HEK293 (cell line): ENCODE data around the gene APPL2.
A peak's percentile ranks its signal among the peaks of the same experiment; 100 is the strongest.

Source experiments
- CTCF ChIA-PET: fragments of 350-600 bp; formaldehyde crosslinking; extraction: SDS; loops from one replicate; lab custom pipeline; 2021; ENCODE audit warnings: antibody characterized with exemption; lab: Yijun Ruan, JAX
- POLR2A ChIA-PET: fragments of 300-600 bp; formaldehyde crosslinking; extraction: SDS; loops from one replicate; lab custom pipeline; 2020; ENCODE audit warnings: antibody characterized with exemption, inconsistent platforms; lab: Yijun Ruan, JAX
- H3K27ac ChIP-seq: fragments of 200-500 bp; sonication (Bioruptor generic); 2 replicates; pipeline ENCODE4 v1.5.1; 2014; ENCODE audit warnings: low read depth, low read length, control low read depth, inconsistent platforms; ENCODE audit errors: extremely low read depth
- H3K36me3 ChIP-seq, 2 experiments: fragments of 200-500 bp in 1 of 2; sonication (Bioruptor generic) in 1 of 2; 1 replicate in 1 of 2; 2 replicates in 1 of 2; pipeline ENCODE4 v1.5.1; 2014 to 2017; ENCODE audit warnings: inconsistent platforms in 2 of 2, low read length in 2 of 2; ENCODE audit not compliant: control insufficient read depth in 2 of 2, insufficient read depth in 1 of 2
- H3K4me1 ChIP-seq: fragments of 200-500 bp; sonication (Bioruptor generic); 2 replicates; pipeline ENCODE4 v1.5.1; 2014; ENCODE audit warnings: mild to moderate bottlenecking, low read length, inconsistent platforms; ENCODE audit not compliant: control insufficient read depth, insufficient read depth
- H3K4me3 ChIP-seq: 2 replicates; pipeline ENCODE4 v1.5.1; 2011; ENCODE audit warnings: low read depth, mild to moderate bottlenecking, control low read depth, low read length, moderate library complexity
- H3K9me3 ChIP-seq: fragments of 200-500 bp; sonication (Bioruptor generic); 2 replicates; pipeline ENCODE4 v1.5.1; 2014; ENCODE audit warnings: low read depth, low read length, inconsistent platforms; ENCODE audit not compliant: control insufficient read depth, insufficient read depth
- OSR2 ChIP-seq: fragments of 450-650 bp; formaldehyde crosslinking; IDR thresholded peaks from 2 replicates; pipeline ENCODE4 v1.5.1; 2016; ENCODE audit warnings: missing biosample characterization, missing genetic modification characterization
- SETDB1 ChIP-seq: IDR thresholded peaks from one replicate; pipeline ENCODE4 v1.6.1; 2017; ENCODE audit warnings: mild to moderate bottlenecking, low read length, moderate library complexity, mixed read lengths; ENCODE audit not compliant: insufficient read length
- ZBTB1 ChIP-seq: fragments of 450-650 bp; formaldehyde crosslinking; IDR thresholded peaks from 2 replicates; pipeline ENCODE4 v1.5.1; 2016; ENCODE audit warnings: missing biosample characterization, missing genetic modification characterization
- ZNF157 ChIP-seq: fragments of 450-650 bp; formaldehyde crosslinking; IDR thresholded peaks from 2 replicates; pipeline ENCODE4 v1.5.1; 2016; ENCODE audit warnings: missing biosample characterization, missing genetic modification characterization
- ZNF311 ChIP-seq: fragments of 450-650 bp; formaldehyde crosslinking; IDR thresholded peaks from 2 replicates; pipeline ENCODE4 v1.5.1; 2017; ENCODE audit warnings: missing biosample characterization, missing genetic modification characterization, borderline replicate concordance
- ZNF341 ChIP-seq: fragments of 450-650 bp; formaldehyde crosslinking; IDR thresholded peaks from 2 replicates; pipeline ENCODE4; 2016; ENCODE audit warnings: low read depth, missing biosample characterization, missing genetic modification characterization
- ZNF366 ChIP-seq: fragments of 450-650 bp; formaldehyde crosslinking; conservative IDR thresholded peaks from 2 replicates; pipeline ENCODE4 v1.5.1; 2016; ENCODE audit warnings: missing biosample characterization, missing genetic modification characterization
- ZNF391 ChIP-seq: fragments of 450-650 bp; formaldehyde crosslinking; IDR thresholded peaks from 2 replicates; pipeline ENCODE4 v1.5.1; 2016; ENCODE audit warnings: low read depth, missing biosample characterization, missing genetic modification characterization, borderline replicate concordance
- ZNF423 ChIP-seq: fragments of 450-650 bp; formaldehyde crosslinking; IDR thresholded peaks from 2 replicates; pipeline ENCODE4 v1.5.1; 2016; ENCODE audit warnings: missing biosample characterization, missing genetic modification characterization
- ZNF473 ChIP-seq: fragments of 450-650 bp; formaldehyde crosslinking; IDR thresholded peaks from 2 replicates; pipeline ENCODE4 v1.5.1; 2017; ENCODE audit warnings: missing biosample characterization, missing genetic modification characterization
- ZNF530 ChIP-seq: fragments of 450-650 bp; formaldehyde crosslinking; IDR thresholded peaks from 2 replicates; pipeline ENCODE4 v1.5.1; 2016; ENCODE audit warnings: low read depth, missing biosample characterization, missing genetic modification characterization
- ZNF544 ChIP-seq: fragments of 450-650 bp; formaldehyde crosslinking; IDR thresholded peaks from 2 replicates; pipeline ENCODE4 v1.5.0; 2017; ENCODE audit warnings: missing biosample characterization, missing genetic modification characterization
- ZNF555 ChIP-seq: fragments of 450-650 bp; formaldehyde crosslinking; conservative IDR thresholded peaks from 2 replicates; pipeline ENCODE4 v1.5.1; 2017; ENCODE audit warnings: missing biosample characterization, mild to moderate bottlenecking, missing genetic modification characterization, inconsistent platforms
- ZNF571 ChIP-seq: fragments of 450-650 bp; formaldehyde crosslinking; IDR thresholded peaks from 2 replicates; pipeline ENCODE4 v1.5.0; 2017; ENCODE audit warnings: missing biosample characterization, missing genetic modification characterization
- ZNF600 ChIP-seq: fragments of 450-650 bp; formaldehyde crosslinking; IDR thresholded peaks from 2 replicates; pipeline ENCODE4 v1.5.1; 2016; ENCODE audit warnings: missing biosample characterization, missing genetic modification characterization
- ZNF670 ChIP-seq: fragments of 450-650 bp; formaldehyde crosslinking; IDR thresholded peaks from 2 replicates; pipeline ENCODE4 v1.5.1; 2016; ENCODE audit warnings: missing biosample characterization, missing genetic modification characterization, low read depth
- ZNF768 ChIP-seq: fragments of 450-650 bp; formaldehyde crosslinking; IDR thresholded peaks from 2 replicates; pipeline ENCODE4 v1.5.1; 2018; ENCODE audit warnings: missing biosample characterization, mild to moderate bottlenecking, missing genetic modification characterization
- TF ChIP-seq, protein P1 (sequence below): fragments of 450-650 bp; formaldehyde crosslinking; IDR thresholded peaks from 2 replicates; pipeline ENCODE4 v1.5.1; 2016; ENCODE audit warnings: missing biosample characterization, missing genetic modification characterization
- TF ChIP-seq, protein P2 (sequence below): fragments of 450-650 bp; formaldehyde crosslinking; IDR thresholded peaks from 2 replicates; pipeline ENCODE4 v1.5.1; 2016; ENCODE audit warnings: missing biosample characterization, missing genetic modification characterization
- TF ChIP-seq, protein P3 (sequence below): fragments of 450-650 bp; formaldehyde crosslinking; IDR thresholded peaks from 2 replicates; pipeline ENCODE4 v1.5.1; 2017; ENCODE audit warnings: missing biosample characterization, missing genetic modification characterization
- TF ChIP-seq, protein P4 (sequence below): fragments of 450-650 bp; formaldehyde crosslinking; IDR thresholded peaks from 2 replicates; pipeline ENCODE4 v1.5.1; 2016; ENCODE audit warnings: missing biosample characterization, missing genetic modification characterization

The APPL2 gene

DNA sequence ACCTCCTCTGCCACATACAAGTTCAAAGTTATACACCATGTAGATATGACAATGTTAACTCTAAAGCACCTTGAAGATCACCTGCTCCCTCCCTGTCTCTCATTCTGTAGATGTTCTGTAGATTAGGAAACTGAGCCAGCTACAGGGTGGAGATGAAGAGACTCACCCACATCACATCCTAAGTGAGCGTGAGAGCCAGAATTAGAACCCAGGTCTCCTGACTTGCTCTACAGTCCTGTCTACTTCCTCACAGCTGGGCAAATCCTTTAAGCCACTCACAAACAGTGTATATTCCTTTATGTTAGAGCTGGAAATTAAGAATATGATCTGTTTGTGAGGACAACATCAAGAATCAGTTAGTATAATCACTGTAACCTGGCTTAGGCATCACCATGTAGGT is 1.8 kb downstream of the APPL2 start (continued):
- TF ChIP-seq ZNF311 (tag by site-specific recombination) (no peak), ZNF423 (tag by site-specific recombination) (no peak), ZNF530 (no peak), ZNF544 (no peak), ZNF473 (tag by site-specific recombination) (no peak), ZNF366 (no peak), SETDB1 (no peak)
- TF ChIP-seq, protein P1, sequence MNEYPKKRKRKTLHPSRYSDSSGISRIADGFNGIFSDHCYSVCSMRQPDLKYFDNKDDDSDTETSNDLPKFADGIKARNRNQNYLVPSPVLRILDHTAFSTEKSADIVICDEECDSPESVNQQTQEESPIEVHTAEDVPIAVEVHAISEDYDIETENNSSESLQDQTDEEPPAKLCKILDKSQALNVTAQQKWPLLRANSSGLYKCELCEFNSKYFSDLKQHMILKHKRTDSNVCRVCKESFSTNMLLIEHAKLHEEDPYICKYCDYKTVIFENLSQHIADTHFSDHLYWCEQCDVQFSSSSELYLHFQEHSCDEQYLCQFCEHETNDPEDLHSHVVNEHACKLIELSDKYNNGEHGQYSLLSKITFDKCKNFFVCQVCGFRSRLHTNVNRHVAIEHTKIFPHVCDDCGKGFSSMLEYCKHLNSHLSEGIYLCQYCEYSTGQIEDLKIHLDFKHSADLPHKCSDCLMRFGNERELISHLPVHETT (tag by site-specific recombination), result no peak
- TF ChIP-seq, protein P2, sequence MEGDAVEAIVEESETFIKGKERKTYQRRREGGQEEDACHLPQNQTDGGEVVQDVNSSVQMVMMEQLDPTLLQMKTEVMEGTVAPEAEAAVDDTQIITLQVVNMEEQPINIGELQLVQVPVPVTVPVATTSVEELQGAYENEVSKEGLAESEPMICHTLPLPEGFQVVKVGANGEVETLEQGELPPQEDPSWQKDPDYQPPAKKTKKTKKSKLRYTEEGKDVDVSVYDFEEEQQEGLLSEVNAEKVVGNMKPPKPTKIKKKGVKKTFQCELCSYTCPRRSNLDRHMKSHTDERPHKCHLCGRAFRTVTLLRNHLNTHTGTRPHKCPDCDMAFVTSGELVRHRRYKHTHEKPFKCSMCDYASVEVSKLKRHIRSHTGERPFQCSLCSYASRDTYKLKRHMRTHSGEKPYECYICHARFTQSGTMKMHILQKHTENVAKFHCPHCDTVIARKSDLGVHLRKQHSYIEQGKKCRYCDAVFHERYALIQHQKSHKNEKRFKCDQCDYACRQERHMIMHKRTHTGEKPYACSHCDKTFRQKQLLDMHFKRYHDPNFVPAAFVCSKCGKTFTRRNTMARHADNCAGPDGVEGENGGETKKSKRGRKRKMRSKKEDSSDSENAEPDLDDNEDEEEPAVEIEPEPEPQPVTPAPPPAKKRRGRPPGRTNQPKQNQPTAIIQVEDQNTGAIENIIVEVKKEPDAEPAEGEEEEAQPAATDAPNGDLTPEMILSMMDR (tag by site-specific recombination), result no peak

DNA sequence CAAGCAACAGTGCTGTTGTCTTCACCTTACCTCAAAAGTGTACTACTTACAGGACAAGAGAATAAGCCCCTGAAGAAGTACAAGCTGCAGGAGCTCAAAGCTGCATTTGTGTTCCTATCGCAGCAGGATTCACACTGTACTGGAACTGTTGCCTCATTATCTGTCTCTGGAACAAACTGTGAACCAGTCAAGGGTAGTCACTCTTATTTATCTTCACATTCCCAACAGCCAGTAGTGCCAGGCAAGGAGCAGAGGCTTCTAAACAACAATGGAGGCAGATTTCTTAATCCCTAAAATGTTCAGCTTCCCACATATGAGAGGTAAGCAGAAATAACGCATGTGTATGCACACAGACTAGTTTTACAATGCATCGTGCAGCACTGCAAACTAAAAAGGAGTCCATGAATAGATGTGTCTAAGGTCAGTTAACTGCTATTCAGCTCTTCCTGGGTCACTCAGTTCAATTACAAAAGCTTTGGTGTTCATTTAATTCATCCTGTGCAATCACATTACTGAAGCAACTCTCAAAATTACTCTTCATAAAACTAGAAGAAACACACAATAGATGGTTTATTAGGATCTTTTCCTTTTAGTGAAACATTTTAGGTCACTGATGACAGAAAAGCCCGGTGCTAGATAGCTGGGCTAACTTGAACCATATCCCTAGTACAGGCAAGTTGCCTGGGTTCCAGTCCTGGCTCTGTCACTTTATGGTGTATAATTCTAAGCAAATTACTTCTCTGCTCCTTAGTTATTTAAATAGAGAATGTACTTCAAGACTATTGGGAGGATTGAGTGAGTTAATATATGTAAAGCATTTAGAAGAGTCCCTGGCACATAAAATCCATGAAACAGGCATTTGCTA is 2.7 kb downstream of the APPL2 start:
- Histone ChIP-seq H3K27ac (no peak overlapping the region), H3K4me3 (no peak overlapping the region), H3K4me1 (0 out of 2 replicates have a peak, but pooled peaks cover 5% of the 10 kb centered on the region), H3K36me3 (peaks cover 6 to 24% of the 10 kb centered on the region in 2 experiments; a peak in 2 of 3 replicates), H3K9me3 (no peaks in the 10 kb centered on the region)
- ChIA-PET CTCF (interaction anchor here (0.7 kb wide), 1 partner anchor 997 kb away, joined by 3 read pairs; no protein-coding TSS in a partner anchor), POLR2A (interaction anchor here (0.6 kb wide), 1 partner anchor 99 kb away, joined by 3 read pairs; no protein-coding TSS in a partner anchor)
- TF ChIP-seq, protein P3, sequence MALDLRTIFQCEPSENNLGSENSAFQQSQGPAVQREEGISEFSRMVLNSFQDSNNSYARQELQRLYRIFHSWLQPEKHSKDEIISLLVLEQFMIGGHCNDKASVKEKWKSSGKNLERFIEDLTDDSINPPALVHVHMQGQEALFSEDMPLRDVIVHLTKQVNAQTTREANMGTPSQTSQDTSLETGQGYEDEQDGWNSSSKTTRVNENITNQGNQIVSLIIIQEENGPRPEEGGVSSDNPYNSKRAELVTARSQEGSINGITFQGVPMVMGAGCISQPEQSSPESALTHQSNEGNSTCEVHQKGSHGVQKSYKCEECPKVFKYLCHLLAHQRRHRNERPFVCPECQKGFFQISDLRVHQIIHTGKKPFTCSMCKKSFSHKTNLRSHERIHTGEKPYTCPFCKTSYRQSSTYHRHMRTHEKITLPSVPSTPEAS (tag by site-specific recombination), result no peak
- TF ChIP-seq ZBTB1 (no peak), ZNF530 (no peak), ZNF768 (tag by site-specific recombination) (no peak), ZNF341 (tag by site-specific recombination) (no peak), ZNF473 (tag by site-specific recombination) (no peak)
- TF ChIP-seq, protein P4, sequence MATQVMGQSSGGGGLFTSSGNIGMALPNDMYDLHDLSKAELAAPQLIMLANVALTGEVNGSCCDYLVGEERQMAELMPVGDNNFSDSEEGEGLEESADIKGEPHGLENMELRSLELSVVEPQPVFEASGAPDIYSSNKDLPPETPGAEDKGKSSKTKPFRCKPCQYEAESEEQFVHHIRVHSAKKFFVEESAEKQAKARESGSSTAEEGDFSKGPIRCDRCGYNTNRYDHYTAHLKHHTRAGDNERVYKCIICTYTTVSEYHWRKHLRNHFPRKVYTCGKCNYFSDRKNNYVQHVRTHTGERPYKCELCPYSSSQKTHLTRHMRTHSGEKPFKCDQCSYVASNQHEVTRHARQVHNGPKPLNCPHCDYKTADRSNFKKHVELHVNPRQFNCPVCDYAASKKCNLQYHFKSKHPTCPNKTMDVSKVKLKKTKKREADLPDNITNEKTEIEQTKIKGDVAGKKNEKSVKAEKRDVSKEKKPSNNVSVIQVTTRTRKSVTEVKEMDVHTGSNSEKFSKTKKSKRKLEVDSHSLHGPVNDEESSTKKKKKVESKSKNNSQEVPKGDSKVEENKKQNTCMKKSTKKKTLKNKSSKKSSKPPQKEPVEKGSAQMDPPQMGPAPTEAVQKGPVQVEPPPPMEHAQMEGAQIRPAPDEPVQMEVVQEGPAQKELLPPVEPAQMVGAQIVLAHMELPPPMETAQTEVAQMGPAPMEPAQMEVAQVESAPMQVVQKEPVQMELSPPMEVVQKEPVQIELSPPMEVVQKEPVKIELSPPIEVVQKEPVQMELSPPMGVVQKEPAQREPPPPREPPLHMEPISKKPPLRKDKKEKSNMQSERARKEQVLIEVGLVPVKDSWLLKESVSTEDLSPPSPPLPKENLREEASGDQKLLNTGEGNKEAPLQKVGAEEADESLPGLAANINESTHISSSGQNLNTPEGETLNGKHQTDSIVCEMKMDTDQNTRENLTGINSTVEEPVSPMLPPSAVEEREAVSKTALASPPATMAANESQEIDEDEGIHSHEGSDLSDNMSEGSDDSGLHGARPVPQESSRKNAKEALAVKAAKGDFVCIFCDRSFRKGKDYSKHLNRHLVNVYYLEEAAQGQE (tag by site-specific recombination), result no peak

DNA sequence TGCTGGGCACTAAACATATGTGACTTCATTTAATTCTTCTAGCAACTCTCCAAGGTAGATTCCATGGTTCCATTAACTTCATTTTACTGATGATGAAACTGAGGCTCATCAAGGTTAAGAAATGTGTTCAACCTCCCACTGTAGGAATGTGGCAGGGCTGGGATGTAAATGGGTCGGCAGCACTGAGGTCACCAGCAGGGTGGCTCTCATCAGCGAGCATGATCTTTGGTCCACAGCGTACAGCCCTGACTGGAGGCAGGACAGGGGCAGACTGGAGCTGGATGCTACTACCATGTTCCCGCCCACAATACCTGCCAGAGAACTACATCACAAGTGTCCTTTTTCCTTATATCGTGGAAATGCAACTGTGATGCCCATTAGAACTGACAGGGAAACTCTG is 4.6 kb downstream of the APPL2 start:
- POLR2A ChIA-PET, result no interaction called here
- Histone ChIP-seq H3K27ac (no peak overlapping the region), H3K36me3 (peaks cover 16 to 37% of the 10 kb centered on the region in 2 experiments), H3K4me1 (0 out of 2 replicates have a peak, but pooled peaks cover 5% of the 10 kb centered on the region)
- no peak for TF ChIP-seq ZNF555
- TF ChIP-seq ZNF600, result peak; percentile 27; the same call in 1 of the 2 replicates
- no peak for TF ChIP-seq ZNF391 (tag by site-specific recombination)
- TF ChIP-seq ZNF571 (tag by site-specific recombination), result no peak
- TF ChIP-seq OSR2 (tag by site-specific recombination), result no peak
- TF ChIP-seq ZNF670 (tag by site-specific recombination), result no peak
- no peak for TF ChIP-seq ZNF157 (tag by site-specific recombination)
- TF ChIP-seq ZNF341 (tag by site-specific recombination), result no peak
- TF ChIP-seq, all 188 proteins: peak for 1
- CTCF ChIA-PET, result interaction anchor here (0.6 kb wide), 1 partner anchor 131 kb away, joined by 3 read pairs; no protein-coding TSS in a partner anchor
- no peaks in the 10 kb centered on the region for H3K9me3 ChIP-seq
- no peak overlapping the region for H3K4me3 ChIP-seq
